NCI-H446 treated with DMSO at 0.1 percent for 48 hours (cell line): ENCODE measurements around the gene SELENOP.
"Not testable (repeated sequence)": the region's sequence is repeated elsewhere in the genome, so short reads cannot be mapped to it uniquely, and the experiment has no call there.

Source experiments
- DNase-seq: peaks from one replicate; lab custom pipeline; 2025; lab: John Stamatoyannopoulos, UW

The SELENOP gene

GRCh38 chr5:42811591-42812446, at the start of gene SELENOP:
SELENOP (minus strand) TSS chr5:42811892; CDS start chr5:42808353, 3,539 bp downstream.
- no peak for DNase-seq

- no peak for DNase-seq
Observed at GRCh38 chr5:42858687-42859086, 47.0 kb upstream of the SELENOP start.

- no peak for DNase-seq
Observed at GRCh38 chr5:42858031-42858643, 46.4 kb upstream of the SELENOP start.

- DNase-seq = no peak
Observed at GRCh38 chr5:42855811-42856210, 44.1 kb upstream of the SELENOP start.

GRCh38 chr5:42855386-42855785, 43.7 kb upstream of the SELENOP start:
- DNase-seq = no peak

GRCh38 chr5:42854795-42855194, 43.1 kb upstream of the SELENOP start:
- no peak for DNase-seq

- DNase-seq = no peak
Observed at GRCh38 chr5:42852826-42853225, 41.1 kb upstream of the SELENOP start.

- DNase-seq = no peak
Observed at GRCh38 chr5:42851481-42851880, 39.8 kb upstream of the SELENOP start.

- no peak for DNase-seq
Observed at GRCh38 chr5:42848545-42848944, 36.9 kb upstream of the SELENOP start.

GRCh38 chr5:42844408-42844807, 32.7 kb upstream of the SELENOP start:
- DNase-seq = not testable (repeated sequence)

GRCh38 chr5:42843675-42844292, 32.1 kb upstream of the SELENOP start:
- no peak for DNase-seq

GRCh38 chr5:42842921-42843641, 31.4 kb upstream of the SELENOP start:
- DNase-seq = no peak

- DNase-seq = no peak
Observed at GRCh38 chr5:42840842-42841567, 29.3 kb upstream of the SELENOP start.

- DNase-seq = no peak
Observed at GRCh38 chr5:42840269-42840668, 28.6 kb upstream of the SELENOP start.

GRCh38 chr5:42839196-42839595, 27.5 kb upstream of the SELENOP start:
- no peak for DNase-seq

GRCh38 chr5:42837601-42838000, 25.9 kb upstream of the SELENOP start:
- DNase-seq = no peak

- no peak for DNase-seq
Observed at GRCh38 chr5:42836070-42836769, 24.5 kb upstream of the SELENOP start.

GRCh38 chr5:42832060-42832459, 20.4 kb upstream of the SELENOP start:
- DNase-seq = no peak

GRCh38 chr5:42830924-42831323, 19.2 kb upstream of the SELENOP start:
- DNase-seq = no peak

- no peak for DNase-seq
Observed at GRCh38 chr5:42828671-42829070, 17.0 kb upstream of the SELENOP start.
